Measurements from ENCODE around the gene PLCZ1.

GRCh38 chr12:18751866-18752265, 14.1 kb upstream of the PLCZ1 start:
- TF ChIP-seq CTCF (conservative IDR thresholded peaks at IDR 0.05; ENCODE audit: low read depth in 2 of 2) (no peak), JUNB (IDR thresholded peaks at IDR 0.05; ENCODE audit: unreplicated experiment) (no peak), EZH2 (IDR thresholded peaks at IDR 0.05; ENCODE audit: low read depth, unreplicated experiment) (no peak), POLR2AphosphoS5 (IDR thresholded peaks at IDR 0.05; ENCODE audit: low read depth) (no peak), ZNF331 (CRISPR knock-in tag; IDR thresholded peaks at IDR 0.05; ENCODE audit: low read depth) (no peak), ZNF114 (CRISPR knock-in tag; IDR thresholded peaks at IDR 0.05) (no peak), CREB1 (CRISPR knock-in tag; IDR thresholded peaks at IDR 0.05; ENCODE audit: low read depth) (no peak), REST (IDR thresholded peaks at IDR 0.05; ENCODE audit: unreplicated experiment) (no peak), NANOG (IDR thresholded peaks at IDR 0.05; ENCODE audit: borderline replicate concordance) (no peak), EZH2phosphoT487 (IDR thresholded peaks at IDR 0.05; ENCODE audit: unreplicated experiment) (no peak), ETS1 (IDR thresholded peaks at IDR 0.05) (no peak), STAT1 (IDR thresholded peaks at IDR 0.05; ENCODE audit: unreplicated experiment) (no peak)

Measured in GM23338 (cell line).